SU-DHL-6 (cell line): ENCODE measurements around the gene TCF12.

Experiments
- H2AFZ ChIP-seq: fragments of 200-600 bp; sonication (generic); 2 replicates; pipeline ENCODE4 v1.6.1; 2014; ENCODE audit warnings: low read depth, mild to moderate bottlenecking, moderate library complexity, mixed read lengths, antibody characterized with exemption, low read length; ENCODE audit not compliant: severe bottlenecking
- H3F3A ChIP-seq: fragments of 200-600 bp; shearing (Covaris generic); 2 replicates; pipeline ENCODE4 v1.6.0; 2016; ENCODE audit warnings: antibody characterized with exemption, mild to moderate bottlenecking; ENCODE audit not compliant: insufficient read depth
- H3K27ac ChIP-seq: fragments of 200-600 bp; sonication (generic); 2 replicates; pipeline ENCODE4 v1.5.1; 2016; ENCODE audit warnings: low read depth, mild to moderate bottlenecking, low read length, moderate library complexity, mixed read lengths
- H3K27me3 ChIP-seq: fragments of 200-600 bp; sonication (generic), shearing (Covaris generic); 2 replicates; pipeline ENCODE4 v1.6.0; 2014; ENCODE audit warnings: mild to moderate bottlenecking, low read length
- H3K36me3 ChIP-seq: fragments of 200-600 bp; sonication (generic); 2 replicates; pipeline ENCODE4 v1.6.1; 2014; ENCODE audit warnings: mild to moderate bottlenecking, low read length, mixed read lengths
- H3K4me2 ChIP-seq: fragments of 300-600, 200-600 bp; shearing (Covaris generic), sonication (generic); 2 replicates; pipeline ENCODE4 v1.6.0; 2014; ENCODE audit warnings: low read length, low read depth, mild to moderate bottlenecking; ENCODE audit not compliant: poor library complexity, severe bottlenecking
- H3K4me3 ChIP-seq: fragments of 200-600 bp; sonication (generic); 2 replicates; pipeline ENCODE4 v1.5.1; 2014; ENCODE audit warnings: antibody characterized with exemption, low read length, mild to moderate bottlenecking, mixed read lengths; ENCODE audit not compliant: insufficient read depth, poor library complexity, severe bottlenecking
- H3K79me2 ChIP-seq: fragments of 200-600 bp; sonication (generic); 2 replicates; pipeline ENCODE4 v1.6.1; 2014; ENCODE audit warnings: mild to moderate bottlenecking, low read length, moderate library complexity; ENCODE audit not compliant: insufficient read depth
- H3K9ac ChIP-seq: fragments of 200-600 bp; sonication (generic); 2 replicates; pipeline ENCODE4 v1.7.0; 2014; ENCODE audit warnings: mild to moderate bottlenecking, low read length
- H3K9me2 ChIP-seq: fragments of 200-600 bp; sonication (generic); replicated peaks from 2 replicates; pipeline ENCODE4 v1.6.1; 2014; ENCODE audit warnings: low read length; ENCODE audit not compliant: insufficient read depth
- H3K9me3 ChIP-seq: fragments of 200-600 bp; sonication (generic); 2 replicates; pipeline ENCODE4 v1.6.1; 2014; ENCODE audit warnings: low read length, mixed read lengths; ENCODE audit not compliant: insufficient read depth
- H4K20me1 ChIP-seq: fragments of 200-600 bp; sonication (generic); 2 replicates; pipeline ENCODE4 v1.6.1; 2014; ENCODE audit warnings: low read depth, mild to moderate bottlenecking, antibody characterized with exemption, low read length, moderate library complexity, mixed read lengths
- CTCF ChIP-seq: fragments of 200-600 bp; sonication (generic); IDR thresholded peaks from one replicate; pipeline ENCODE4 v1.5.1; 2017; ENCODE audit warnings: antibody characterized with exemption, mild to moderate bottlenecking, low read length, moderate library complexity; ENCODE audit not compliant: insufficient read depth, poor library complexity, severe bottlenecking
- EZH2phosphoT487 ChIP-seq: fragments of 200-600 bp; sonication (generic), shearing (Covaris generic); conservative IDR thresholded peaks from 2 replicates; pipeline ENCODE4 v1.6.1; 2018; ENCODE audit warnings: mild to moderate bottlenecking, antibody characterized with exemption, low read length, moderate library complexity, mixed read lengths

TCF12 gene

GRCh38 chr15:57134851-57135250, 216.4 kb downstream of the TCF12 start:
- no peaks in the 10 kb centered on the region for H3F3A ChIP-seq
- no peaks in the 10 kb centered on the region for H4K20me1 ChIP-seq
- no peaks in the 10 kb centered on the region for H3K9me3 ChIP-seq
- no peak for TF ChIP-seq EZH2phosphoT487
- TF ChIP-seq CTCF: no peak
- H3K9me2 ChIP-seq: no peaks in the 10 kb centered on the region
- no peaks in the 10 kb centered on the region for H3K27me3 ChIP-seq
- no peaks in the 10 kb centered on the region for H3K79me2 ChIP-seq
- no peak overlapping the region for H3K4me3 ChIP-seq
- no peak overlapping the region for H2AFZ ChIP-seq
- H3K4me2 ChIP-seq: no peak overlapping the region
- no peaks in the 10 kb centered on the region for H3K36me3 ChIP-seq
- H3K9ac ChIP-seq: no peak overlapping the region
- H3K27ac ChIP-seq: no peak overlapping the region

DNA sequence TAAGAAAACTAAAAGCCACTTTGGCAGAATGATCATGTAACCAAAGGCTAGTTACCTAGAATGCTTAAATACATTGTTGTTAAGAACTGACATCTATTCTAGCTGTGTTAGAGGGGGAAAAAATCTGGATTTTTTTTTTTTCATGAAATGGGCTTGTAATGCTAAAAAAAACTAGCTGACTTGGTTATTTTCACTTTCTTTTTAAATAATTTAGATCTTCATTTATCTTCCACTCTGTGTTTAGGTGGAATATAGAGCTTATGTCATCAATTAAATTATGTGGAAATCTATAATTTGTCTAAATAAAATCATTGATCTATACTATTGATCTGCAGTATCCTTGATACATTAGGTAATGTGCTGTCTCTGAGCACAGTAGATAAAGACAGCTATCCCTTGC, 217.4 kb downstream of the TCF12 start:
- no peak overlapping the region for H2AFZ ChIP-seq
- no peaks in the 10 kb centered on the region for H3K9me3 ChIP-seq
- H3K36me3 ChIP-seq: no peaks in the 10 kb centered on the region
- H3F3A ChIP-seq: no peaks in the 10 kb centered on the region
- no peaks in the 10 kb centered on the region for H4K20me1 ChIP-seq
- no peaks in the 10 kb centered on the region for H3K9me2 ChIP-seq
- H3K4me2 ChIP-seq: no peak overlapping the region
- no peaks in the 10 kb centered on the region for H3K27me3 ChIP-seq
- TF ChIP-seq EZH2phosphoT487 (no peak), CTCF (no peak)
- H3K9ac ChIP-seq: no peak overlapping the region
- no peaks in the 10 kb centered on the region for H3K79me2 ChIP-seq
- no peak overlapping the region for H3K4me3 ChIP-seq
- H3K27ac ChIP-seq: no peak overlapping the region

DNA sequence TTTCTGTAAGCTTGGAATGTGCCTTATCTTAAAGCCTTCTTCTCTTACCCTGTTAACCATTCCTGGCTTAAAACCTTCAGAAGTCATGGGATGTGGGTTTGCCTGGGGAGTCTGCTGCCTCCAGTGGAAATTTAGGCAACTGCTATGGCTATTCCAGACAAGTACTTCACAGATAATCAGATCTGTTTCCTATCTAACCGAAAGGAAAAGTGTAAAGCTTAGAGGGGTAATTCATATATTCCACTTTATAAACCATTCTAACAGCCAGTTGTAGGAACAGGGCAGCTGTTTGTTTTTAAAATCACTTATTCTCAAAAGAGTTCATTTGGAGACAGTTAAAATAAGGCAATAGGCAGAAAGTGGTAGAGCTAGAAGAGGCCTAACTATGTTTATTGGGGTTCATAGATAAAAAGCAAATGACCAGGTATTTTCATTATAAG, 219.9 kb downstream of the TCF12 start:
- no peak for TF ChIP-seq EZH2phosphoT487
- peak; percentile 18 for TF ChIP-seq CTCF
- no peaks in the 10 kb centered on the region for H3K9me3 ChIP-seq
- H3K9ac ChIP-seq: no peak overlapping the region
- H3K27me3 ChIP-seq: no peaks in the 10 kb centered on the region
- H3K79me2 ChIP-seq: no peaks in the 10 kb centered on the region
- no peaks in the 10 kb centered on the region for H4K20me1 ChIP-seq
- no peak overlapping the region for H3K4me3 ChIP-seq
- H2AFZ ChIP-seq: no peak overlapping the region
- H3K27ac ChIP-seq: no peak overlapping the region
- no peak overlapping the region for H3K4me2 ChIP-seq
- no peaks in the 10 kb centered on the region for H3K9me2 ChIP-seq
- H3F3A ChIP-seq: no peaks in the 10 kb centered on the region
- H3K36me3 ChIP-seq: no peaks in the 10 kb centered on the region
